ENCODE measurements around the gene MMP28. TPM values are rescaled to one million over a fixed set of nuclear protein-coding genes. Genes with fewer than 3 reads are reported as not detected.
A peak's percentile ranks its signal among the peaks of the same experiment; 100 is the strongest.

Gene MMP28, protein sequence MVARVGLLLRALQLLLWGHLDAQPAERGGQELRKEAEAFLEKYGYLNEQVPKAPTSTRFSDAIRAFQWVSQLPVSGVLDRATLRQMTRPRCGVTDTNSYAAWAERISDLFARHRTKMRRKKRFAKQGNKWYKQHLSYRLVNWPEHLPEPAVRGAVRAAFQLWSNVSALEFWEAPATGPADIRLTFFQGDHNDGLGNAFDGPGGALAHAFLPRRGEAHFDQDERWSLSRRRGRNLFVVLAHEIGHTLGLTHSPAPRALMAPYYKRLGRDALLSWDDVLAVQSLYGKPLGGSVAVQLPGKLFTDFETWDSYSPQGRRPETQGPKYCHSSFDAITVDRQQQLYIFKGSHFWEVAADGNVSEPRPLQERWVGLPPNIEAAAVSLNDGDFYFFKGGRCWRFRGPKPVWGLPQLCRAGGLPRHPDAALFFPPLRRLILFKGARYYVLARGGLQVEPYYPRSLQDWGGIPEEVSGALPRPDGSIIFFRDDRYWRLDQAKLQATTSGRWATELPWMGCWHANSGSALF
- not detected in 2 replicates for total RNA-seq (2014; rRNA removed; shearing (Covaris generic))
- polyA plus RNA-seq (2015; cell fraction: cytosol; rRNA removed) = not detected in 2 replicates
- polyA plus RNA-seq (2015; cell fraction: nucleus; rRNA removed) = not detected in 2 replicates

GRCh38 chr17:35795007-35795870, at the start of gene MMP28:
MMP28 (minus strand) TSS chr17:35795641; CDS start chr17:35795377, 264 bp downstream.
- in situ Hi-C loops (cut with HindIII; ENCODE audit: low pct_unique_long_range_greater_than_20kb, low sequenced_read_pairs) = no loop called here
- no peak for DNase-seq (ENCODE audit: low read depth, low spot score)

GRCh38 chr17:35844547-35844946, 49.1 kb upstream of the MMP28 start:
- in situ Hi-C loops (cut with HindIII; ENCODE audit: low pct_unique_long_range_greater_than_20kb, low sequenced_read_pairs) = no loop called here
- no peak for DNase-seq (ENCODE audit: low read depth, low spot score)

- no peak for DNase-seq (ENCODE audit: low read depth, low spot score)
- in situ Hi-C loops (cut with HindIII; ENCODE audit: low pct_unique_long_range_greater_than_20kb, low sequenced_read_pairs) = no loop called here
These were observed 48.3 kb upstream of the MMP28 start for GRCh38 chr17:35843698-35844097.

DNA sequence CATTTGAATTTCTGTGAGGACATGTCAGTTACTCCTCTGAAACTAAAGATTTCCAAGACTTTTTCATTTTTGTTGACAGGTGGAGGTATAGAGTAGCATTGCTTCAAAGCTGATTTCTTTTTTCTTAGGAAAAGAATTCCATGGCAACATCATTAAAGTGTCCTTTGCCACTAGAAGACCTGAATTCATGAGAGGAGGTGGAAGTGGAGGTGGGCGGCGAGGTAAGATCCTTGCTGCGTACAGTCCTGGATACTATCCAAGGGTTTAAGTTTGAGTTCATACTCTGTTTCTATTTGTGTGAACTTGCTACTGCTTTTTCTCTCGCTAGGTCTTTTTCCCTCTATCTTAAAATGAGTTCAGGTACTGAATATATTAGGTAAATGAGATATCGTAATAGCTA, 46.8 kb upstream of the MMP28 start:
- in situ Hi-C loops (cut with HindIII; ENCODE audit: low pct_unique_long_range_greater_than_20kb, low sequenced_read_pairs) = no loop called here
- DNase-seq (ENCODE audit: low read depth, low spot score) = no peak

DNA sequence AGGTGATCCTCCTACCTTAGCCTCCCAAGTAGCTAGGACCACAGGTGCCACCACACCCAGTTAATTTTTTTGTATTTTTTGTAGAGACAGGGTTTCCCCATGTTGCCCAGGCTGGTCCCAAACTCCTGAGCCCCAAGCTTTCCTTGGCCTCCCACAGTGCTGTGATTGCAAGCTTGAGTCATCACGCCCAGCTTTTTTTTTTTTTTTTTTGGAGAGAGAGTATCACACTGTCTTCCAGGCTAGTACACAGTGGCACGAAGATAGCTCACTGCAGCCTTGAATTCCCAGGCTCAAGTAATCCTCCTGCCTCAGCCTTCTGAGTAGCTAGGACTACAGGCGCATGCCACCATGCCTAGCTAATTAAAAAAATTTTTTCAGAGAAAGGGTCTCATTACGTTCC, 46.1 kb upstream of the MMP28 start:
- in situ Hi-C loops (cut with HindIII; ENCODE audit: low pct_unique_long_range_greater_than_20kb, low sequenced_read_pairs) = no loop called here
- DNase-seq (ENCODE audit: low read depth, low spot score) = no peak

DNA sequence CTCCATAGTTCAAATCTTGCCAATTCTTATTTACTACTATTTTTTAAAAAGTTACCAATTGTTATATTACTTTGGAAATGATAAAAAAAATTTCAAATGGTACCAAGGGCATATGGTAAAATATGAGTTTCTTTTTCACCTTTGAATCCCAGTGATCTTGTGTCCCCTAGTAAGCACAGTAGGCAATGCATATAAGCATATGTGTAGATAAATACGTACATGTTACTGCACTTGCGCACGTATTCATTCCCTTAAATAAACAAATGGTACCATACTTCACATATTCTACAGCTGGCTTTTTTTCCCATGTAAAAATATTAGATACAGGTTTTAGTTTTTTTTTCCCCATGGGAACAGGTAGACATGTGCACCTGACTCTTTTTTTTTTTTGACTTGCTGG, 45.7 kb upstream of the MMP28 start:
- in situ Hi-C loops (cut with HindIII; ENCODE audit: low pct_unique_long_range_greater_than_20kb, low sequenced_read_pairs) = no loop called here
- no peak for DNase-seq (ENCODE audit: low read depth, low spot score)

DNA sequence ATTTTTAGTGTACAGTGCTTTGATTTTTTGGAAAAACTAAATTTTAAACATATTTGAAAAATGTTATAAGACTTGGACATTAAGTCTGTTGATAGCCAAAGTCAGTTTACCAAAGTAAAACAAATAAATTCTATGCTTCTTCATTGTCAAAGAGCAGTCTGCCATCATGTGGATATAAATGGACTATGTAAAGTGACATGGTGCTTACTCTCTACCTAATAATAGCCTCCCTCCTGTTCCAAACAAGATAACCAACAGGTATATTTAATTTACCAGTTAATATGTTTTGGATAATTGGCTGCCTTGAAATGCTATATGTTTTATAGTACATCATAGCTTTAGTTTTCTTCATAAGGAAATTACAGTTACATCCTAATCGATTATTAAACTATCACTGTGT, 29.8 kb upstream of the MMP28 start:
- no peak for DNase-seq (ENCODE audit: low read depth, low spot score)
- in situ Hi-C loops (cut with HindIII; ENCODE audit: low pct_unique_long_range_greater_than_20kb, low sequenced_read_pairs) = no loop called here

GRCh38 chr17:35821308-35821707, 25.9 kb upstream of the MMP28 start:
- in situ Hi-C loops (cut with HindIII; ENCODE audit: low pct_unique_long_range_greater_than_20kb, low sequenced_read_pairs) = no loop called here

GRCh38 chr17:35819455-35819854, 24.0 kb upstream of the MMP28 start:
- no peak for DNase-seq (ENCODE audit: low read depth, low spot score)
- in situ Hi-C loops (cut with HindIII; ENCODE audit: low pct_unique_long_range_greater_than_20kb, low sequenced_read_pairs) = no loop called here

More at GRCh38 chr17:35821308-35821707, 25.9 kb upstream of the MMP28 start:
- DNase-seq (ENCODE audit: low read depth, low spot score) = no peak

DNA sequence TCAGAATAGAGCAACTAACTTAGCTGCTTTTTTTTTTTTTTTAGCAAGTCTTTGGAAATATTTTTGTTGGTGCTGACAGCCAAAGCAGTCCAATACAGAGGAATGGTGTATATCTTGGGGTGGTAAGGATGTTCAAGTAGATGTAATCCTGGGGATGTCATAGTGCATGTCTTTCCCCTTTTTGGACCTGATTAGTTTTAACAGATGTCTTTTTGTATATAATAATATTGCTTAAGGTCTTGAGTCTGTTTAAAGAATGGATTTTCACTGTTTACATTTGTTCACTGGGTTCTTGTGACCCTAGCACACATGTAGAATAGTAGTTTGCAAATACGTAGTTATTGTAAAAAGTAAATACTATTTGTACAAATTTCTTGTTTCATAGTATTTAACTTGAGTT, 21.8 kb upstream of the MMP28 start:
- no peak for DNase-seq (ENCODE audit: low read depth, low spot score)
- in situ Hi-C loops (cut with HindIII; ENCODE audit: low pct_unique_long_range_greater_than_20kb, low sequenced_read_pairs) = no loop called here

DNA sequence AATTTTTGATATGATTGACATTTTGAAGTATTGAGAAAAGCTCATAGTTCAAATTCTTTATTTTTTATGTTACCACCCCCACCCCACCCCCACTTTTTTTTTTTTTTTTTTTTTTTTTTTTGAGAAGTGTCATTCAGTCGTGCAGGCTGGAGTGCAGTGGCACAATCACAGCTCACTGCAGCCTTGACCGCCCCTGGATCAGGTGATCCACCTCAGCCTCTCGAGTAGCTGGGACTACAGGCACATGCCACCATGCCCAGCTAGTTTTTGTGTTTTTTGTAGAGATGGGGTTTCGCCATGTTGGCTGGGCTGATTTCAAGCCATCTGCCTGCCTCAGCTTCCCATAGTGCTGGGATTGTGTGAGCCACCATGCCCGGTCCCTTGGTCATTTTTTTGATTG, 21.3 kb upstream of the MMP28 start:
- no peak for DNase-seq (ENCODE audit: low read depth, low spot score)
- in situ Hi-C loops (cut with HindIII; ENCODE audit: low pct_unique_long_range_greater_than_20kb, low sequenced_read_pairs) = no loop called here

GRCh38 chr17:35812456-35812855, 17.0 kb upstream of the MMP28 start:
- in situ Hi-C loops (cut with HindIII; ENCODE audit: low pct_unique_long_range_greater_than_20kb, low sequenced_read_pairs) = no loop called here
- DNase-seq (ENCODE audit: low read depth, low spot score) = no peak

- no peak for DNase-seq (ENCODE audit: low read depth, low spot score)
- in situ Hi-C loops (cut with HindIII; ENCODE audit: low pct_unique_long_range_greater_than_20kb, low sequenced_read_pairs) = no loop called here
These were observed 16.3 kb upstream of the MMP28 start for GRCh38 chr17:35811759-35812158.

DNA sequence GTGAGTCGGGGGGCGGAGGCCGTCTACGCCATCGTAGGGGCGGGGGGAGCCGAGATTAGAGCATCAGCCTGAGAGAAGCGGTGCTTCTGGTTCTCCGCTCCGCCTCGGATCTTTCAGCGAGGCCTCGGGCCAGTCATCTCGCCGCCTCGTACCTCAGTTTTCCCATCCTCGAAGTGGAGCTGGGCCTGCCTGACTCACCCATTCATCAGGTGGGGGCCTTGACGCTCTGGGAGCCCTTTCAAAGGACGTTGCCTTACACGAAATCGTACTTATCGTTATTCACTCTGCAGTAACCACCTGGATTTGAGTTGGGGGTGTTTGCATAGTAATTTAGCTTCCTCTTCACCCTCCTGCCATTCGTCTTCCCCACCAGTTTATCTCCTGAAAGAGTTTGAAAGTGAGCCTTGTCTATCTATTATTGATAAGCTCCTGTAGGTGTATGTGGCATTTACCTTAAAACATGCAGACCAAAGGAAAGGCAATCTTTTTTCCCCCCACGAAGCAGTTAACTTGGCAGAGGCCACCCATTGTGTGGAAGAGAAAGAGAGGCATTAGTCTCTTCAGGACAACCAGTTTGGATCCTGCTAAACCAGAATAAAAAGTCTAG, 14.5 kb upstream of the MMP28 start:
- peak; percentile 15 for DNase-seq (ENCODE audit: low read depth, low spot score)
- in situ Hi-C loops (cut with HindIII; ENCODE audit: low pct_unique_long_range_greater_than_20kb, low sequenced_read_pairs) = no loop called here

GRCh38 chr17:35808962-35809854, 13.8 kb upstream of the MMP28 start, which contains the start of gene TAF15:
TAF15 (plus strand) TSS chr17:35809484; CDS start chr17:35809570, 86 bp downstream.
- in situ Hi-C loops (cut with HindIII; ENCODE audit: low pct_unique_long_range_greater_than_20kb, low sequenced_read_pairs) = no loop called here
- peak; percentile 97 for DNase-seq (ENCODE audit: low read depth, low spot score)

GRCh38 chr17:35808240-35808961, 13.0 kb upstream of the MMP28 start:
- in situ Hi-C loops (cut with HindIII; ENCODE audit: low pct_unique_long_range_greater_than_20kb, low sequenced_read_pairs) = no loop called here
- DNase-seq (ENCODE audit: low read depth, low spot score) = no peak

Measured in SK-MEL-5 (cell line).